SK-N-SH treated with all-trans-retinoic acid at 6 μM for 48 hours (cell line): Measurements from ENCODE around the gene DOP1A.

Experiments used
- ATAC-seq: fragments of 200-7000 bp; cut with Tn5 transposase; 3 replicates; pipeline ENCODE4 v1.9.1; 2020; ENCODE audit warnings: mild to moderate bottlenecking, moderate library complexity
- ARNTL ChIP-seq: fragments of 450-650 bp; formaldehyde crosslinking; IDR thresholded peaks from 2 replicates; pipeline ENCODE4 v1.5.0; 2020; ENCODE audit warnings: low read depth, mild to moderate bottlenecking, moderate library complexity, borderline replicate concordance
- BACH2 ChIP-seq: fragments of 250-450 bp; sonication (Bioruptor Pico); IDR thresholded peaks from 2 replicates; pipeline ENCODE4 v1.9.0; 2021; ENCODE audit warnings: mild to moderate bottlenecking, borderline replicate concordance
- CREB5 ChIP-seq: fragments of 250-450 bp; sonication (Bioruptor Pico); IDR thresholded peaks from 2 replicates; pipeline ENCODE4 v1.5.1; 2020; ENCODE audit warnings: low read depth, mild to moderate bottlenecking, moderate library complexity
- CSDC2 ChIP-seq: fragments of 250-450 bp; sonication (Bioruptor Pico); IDR thresholded peaks from 2 replicates; pipeline ENCODE4 v1.5.0; 2020; ENCODE audit warnings: mild to moderate bottlenecking, moderate library complexity
- CSRNP3 ChIP-seq: fragments of 250-450 bp; sonication (Bioruptor Pico); IDR thresholded peaks from 2 replicates; pipeline ENCODE4 v1.5.1; 2021; ENCODE audit warnings: mild to moderate bottlenecking, moderate library complexity
- ESRRG ChIP-seq: fragments of 250-450 bp; sonication (Bioruptor Pico); IDR thresholded peaks from 2 replicates; pipeline ENCODE4 v1.6.1; 2021; ENCODE audit warnings: mild to moderate bottlenecking
- GLIS3 ChIP-seq: fragments of 250-450 bp; sonication (Bioruptor Pico); IDR thresholded peaks from 2 replicates; pipeline ENCODE4 v1.5.0; 2020; ENCODE audit warnings: mild to moderate bottlenecking, moderate library complexity
- ISL1 ChIP-seq: fragments of 250-450 bp; sonication (Bioruptor Pico); IDR thresholded peaks from 2 replicates; pipeline ENCODE4 v2.1.2; 2022; ENCODE audit warnings: mild to moderate bottlenecking, moderate library complexity
- OSR1 ChIP-seq: fragments of 250-450 bp; sonication (Bioruptor Pico); IDR thresholded peaks from 2 replicates; pipeline ENCODE4 v1.8.0; 2022; ENCODE audit warnings: moderate library complexity, mild to moderate bottlenecking, inconsistent platforms
- PATZ1 ChIP-seq: fragments of 250-450 bp; sonication (Bioruptor Pico); IDR thresholded peaks from 2 replicates; pipeline ENCODE4 v1.8.0; 2020; ENCODE audit warnings: mild to moderate bottlenecking, moderate library complexity, borderline replicate concordance
- SNAI2 ChIP-seq: fragments of 250-450 bp; sonication (Bioruptor Pico); IDR thresholded peaks from 2 replicates; pipeline ENCODE4 v1.5.0; 2020; ENCODE audit warnings: mild to moderate bottlenecking, moderate library complexity
- TCF4 ChIP-seq: fragments of 250-450 bp; sonication (Bioruptor Pico); IDR thresholded peaks from 2 replicates; pipeline ENCODE4 v1.8.0; 2021; ENCODE audit warnings: mild to moderate bottlenecking, moderate library complexity, borderline replicate concordance
- TOX ChIP-seq: fragments of 250-450 bp; sonication (Bioruptor Pico); IDR thresholded peaks from 2 replicates; pipeline ENCODE4 v1.8.0; 2021; ENCODE audit warnings: mild to moderate bottlenecking, moderate library complexity, borderline replicate concordance
- TSHZ2 ChIP-seq: fragments of 250-450 bp; sonication (Bioruptor Pico); IDR thresholded peaks from 2 replicates; pipeline ENCODE4 v1.5.0; 2020; ENCODE audit warnings: mild to moderate bottlenecking, moderate library complexity
- ZC3H10 ChIP-seq: fragments of 250-450 bp; sonication (Bioruptor Pico); IDR thresholded peaks from 2 replicates; pipeline ENCODE4 v1.5.1; 2021; ENCODE audit warnings: mild to moderate bottlenecking, moderate library complexity
- ZFP3 ChIP-seq: fragments of 250-450 bp; sonication (Bioruptor Pico); IDR thresholded peaks from 2 replicates; pipeline ENCODE4 v1.5.0; 2020; ENCODE audit warnings: mild to moderate bottlenecking, moderate library complexity
- ZFP30 ChIP-seq: fragments of 450-650 bp; formaldehyde crosslinking; IDR thresholded peaks from 2 replicates; pipeline ENCODE4 v1.5.0; 2022; ENCODE audit warnings: mild to moderate bottlenecking, moderate library complexity
- ZNF70 ChIP-seq: fragments of 450-650 bp; formaldehyde crosslinking; IDR thresholded peaks from 2 replicates; pipeline ENCODE4 v1.5.0; 2020; ENCODE audit warnings: mild to moderate bottlenecking, moderate library complexity
- TF ChIP-seq, protein P1 (sequence below): fragments of 250-450 bp; sonication (Bioruptor Pico); IDR thresholded peaks from 2 replicates; pipeline ENCODE4 v1.8.0; 2021; ENCODE audit warnings: low read depth, mild to moderate bottlenecking, moderate library complexity, borderline replicate concordance

The DOP1A gene

GRCh38 chr6:83071023-83071422, 3.6 kb downstream of the DOP1A start (continued):
- TF ChIP-seq TSHZ2 (CRISPR knock-in tag) = no peak

GRCh38 chr6:83071707-83072106, 4.2 kb downstream of the DOP1A start:
- TF ChIP-seq ZC3H10 (no peak), CSDC2 (no peak), ARNTL (CRISPR knock-in tag) (no peak), OSR1 (CRISPR knock-in tag) (no peak), CSRNP3 (no peak), ZFP3 (CRISPR knock-in tag) (no peak), GLIS3 (CRISPR knock-in tag) (no peak), CREB5 (CRISPR knock-in tag) (no peak), TCF4 (CRISPR knock-in tag) (no peak), ESRRG (CRISPR knock-in tag) (no peak), TSHZ2 (CRISPR knock-in tag) (no peak), BACH2 (CRISPR knock-in tag) (no peak), TOX (CRISPR knock-in tag) (no peak), ZFP30 (CRISPR knock-in tag) (no peak)
- TF ChIP-seq, protein P1, sequence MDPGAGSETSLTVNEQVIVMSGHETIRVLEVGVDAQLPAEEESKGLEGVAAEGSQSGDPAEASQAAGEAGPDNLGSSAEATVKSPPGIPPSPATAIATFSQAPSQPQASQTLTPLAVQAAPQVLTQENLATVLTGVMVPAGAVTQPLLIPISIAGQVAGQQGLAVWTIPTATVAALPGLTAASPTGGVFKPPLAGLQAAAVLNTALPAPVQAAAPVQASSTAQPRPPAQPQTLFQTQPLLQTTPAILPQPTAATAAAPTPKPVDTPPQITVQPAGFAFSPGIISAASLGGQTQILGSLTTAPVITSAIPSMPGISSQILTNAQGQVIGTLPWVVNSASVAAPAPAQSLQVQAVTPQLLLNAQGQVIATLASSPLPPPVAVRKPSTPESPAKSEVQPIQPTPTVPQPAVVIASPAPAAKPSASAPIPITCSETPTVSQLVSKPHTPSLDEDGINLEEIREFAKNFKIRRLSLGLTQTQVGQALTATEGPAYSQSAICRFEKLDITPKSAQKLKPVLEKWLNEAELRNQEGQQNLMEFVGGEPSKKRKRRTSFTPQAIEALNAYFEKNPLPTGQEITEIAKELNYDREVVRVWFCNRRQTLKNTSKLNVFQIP (CRISPR knock-in tag) = no peak
- TF ChIP-seq, all 23 proteins: peak for 0
- no peak for ATAC-seq

- no peak for ATAC-seq
- no peak for TF ChIP-seq ZFP30 (CRISPR knock-in tag)
Observed at GRCh38 chr6:83072726-83073125, 5.3 kb downstream of the DOP1A start.

- TF ChIP-seq ZNF70 (CRISPR knock-in tag) (no peak), CSRNP3 (no peak), GLIS3 (CRISPR knock-in tag) (no peak), TOX (CRISPR knock-in tag) (no peak), PATZ1 (CRISPR knock-in tag) (no peak), ZFP3 (CRISPR knock-in tag) (no peak), ISL1 (no peak), SNAI2 (no peak), CREB5 (CRISPR knock-in tag) (no peak)
- TF ChIP-seq, protein P1 (CRISPR knock-in tag) = no peak
- ATAC-seq = no peak
Observed at GRCh38 chr6:83073615-83074014, 6.1 kb downstream of the DOP1A start.
